Body of pancreas (tissue), 4 donors: Measurements from ENCODE around the gene ZBED6. TPM values are rescaled to one million over a fixed set of nuclear protein-coding genes. Genes with fewer than 3 reads are reported as not detected.

Source experiments
- ATAC-seq: fragments of 150-250 bp; one replicate; pipeline ENCODE4 v1.9.1; 2016
- DNase-seq, 4 donors: peaks; one replicate each; pipeline ENCODE4 v3.0.0-alpha.2; 2019
- H3K27ac ChIP-seq, 4 donors: fragments of 200-600 bp; sonication (generic); 1 replicate in 3 of 4; 2 replicates in 1 of 4; pipeline versions ENCODE4 v1.5.1 to v1.6.1; 2016 to 2019; ENCODE audit warnings: mild to moderate bottlenecking in 1 of 4, mixed read lengths in 1 of 4, moderate library complexity in 1 of 4
- H3K27me3 ChIP-seq, 2 donors: fragments of 200-600 bp; sonication (generic); one replicate each; pipeline ENCODE4 v1.6.0; 2016; ENCODE audit warnings: mild to moderate bottlenecking in 1 of 2
- H3K36me3 ChIP-seq, 2 donors: fragments of 200-600 bp; sonication (generic); replicated peaks in 1 of 2; 2 replicates each; pipeline ENCODE4 v1.5.1; 2016; ENCODE audit warnings: low read depth in 2 of 2; ENCODE audit not compliant: insufficient read depth in 1 of 2
- H3K4me1 ChIP-seq: fragments of 200-600 bp; sonication (generic); one replicate; pipeline ENCODE4 v1.6.0; 2016
- H3K4me3 ChIP-seq, 2 donors: fragments of 200-600 bp; sonication (generic); 1 replicate in 1 of 2; 2 replicates in 1 of 2; pipeline ENCODE4 v1.5.1; 2016 to 2019
- H3K9me3 ChIP-seq, 3 donors: fragments of 200-600 bp; sonication (generic); 1 replicate in 2 of 3; 2 replicates in 1 of 3; pipeline ENCODE4 v1.5.1; 2016
- POLR2A ChIP-seq, 3 donors: fragments of 450-650 bp; IDR thresholded peaks; one replicate each; pipeline ENCODE4 v1.6.1; 2016; ENCODE audit warnings: antibody characterized with exemption in 3 of 3, mild to moderate bottlenecking in 2 of 3
- WGBS, 2 donors: methylation state at CpG; one replicate each; pipeline ENCODE4 v1.1.5; 2017; 5-methylcytosine and 5-hydroxymethylcytosine counted together
- intact Hi-C: fragments of 100-400 bp; cut with DNase I; formaldehyde crosslinking; loops from one replicate; pipeline ENCODE4 v1.15.1; 2023
- total RNA-seq, 2 donors: library from RNA; depleted of rRNA; stranded (reverse); fragments of >200 nt; gene quantifications; one replicate each; pipeline ENCODE4 v1.1.0, GENCODE V29; 2016
- TF ChIP-seq, protein P1 (sequence below), 7 experiments: fragments of 450-650 bp in 4 of 7; fragments of 200-600 bp in 3 of 7; sonication (generic) in 3 of 7; IDR thresholded peaks; one replicate each; pipeline ENCODE4 v1.5.1; 2016 to 2019; ENCODE audit warnings: antibody characterized with exemption in 7 of 7

ZBED6 gene
- total RNA-seq, 2 donors from 2014 or later: 7.8 to 20.8 TPM

DNA sequence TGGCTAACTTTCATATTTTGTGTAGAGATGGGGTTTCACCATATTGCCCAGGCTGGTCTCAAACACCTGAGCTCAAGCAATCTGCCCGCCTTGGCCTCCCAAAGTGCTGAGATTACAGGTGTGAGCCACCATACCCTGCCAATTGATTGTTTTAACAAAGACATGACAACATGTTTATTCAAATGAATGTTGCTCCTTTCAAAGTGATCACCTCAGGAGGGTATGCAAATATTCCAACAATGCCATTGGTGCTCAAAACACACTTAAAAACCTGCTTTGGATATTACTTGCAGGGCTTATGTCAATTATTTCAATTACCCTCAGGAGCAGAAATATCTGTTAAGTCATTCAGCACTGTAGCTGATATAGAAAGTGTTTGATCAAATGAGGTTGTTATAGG lies 22.6 kb upstream of the ZBED6 start:
- no peak for DNase-seq
- no peaks in the 10 kb centered on the region for H3K36me3 ChIP-seq
- peaks cover 12% of the 10 kb centered on the region for H3K4me1 ChIP-seq
- ATAC-seq: no peak
- H3K4me3 ChIP-seq: no peak overlapping the region
- H3K9me3 ChIP-seq: no peaks in the 10 kb centered on the region
- no peak overlapping the region for H3K27ac ChIP-seq
- H3K27me3 ChIP-seq: no peaks in the 10 kb centered on the region
- no peak for TF ChIP-seq POLR2A (IDR thresholded peaks at IDR 0.05)
- TF ChIP-seq, protein P1, sequence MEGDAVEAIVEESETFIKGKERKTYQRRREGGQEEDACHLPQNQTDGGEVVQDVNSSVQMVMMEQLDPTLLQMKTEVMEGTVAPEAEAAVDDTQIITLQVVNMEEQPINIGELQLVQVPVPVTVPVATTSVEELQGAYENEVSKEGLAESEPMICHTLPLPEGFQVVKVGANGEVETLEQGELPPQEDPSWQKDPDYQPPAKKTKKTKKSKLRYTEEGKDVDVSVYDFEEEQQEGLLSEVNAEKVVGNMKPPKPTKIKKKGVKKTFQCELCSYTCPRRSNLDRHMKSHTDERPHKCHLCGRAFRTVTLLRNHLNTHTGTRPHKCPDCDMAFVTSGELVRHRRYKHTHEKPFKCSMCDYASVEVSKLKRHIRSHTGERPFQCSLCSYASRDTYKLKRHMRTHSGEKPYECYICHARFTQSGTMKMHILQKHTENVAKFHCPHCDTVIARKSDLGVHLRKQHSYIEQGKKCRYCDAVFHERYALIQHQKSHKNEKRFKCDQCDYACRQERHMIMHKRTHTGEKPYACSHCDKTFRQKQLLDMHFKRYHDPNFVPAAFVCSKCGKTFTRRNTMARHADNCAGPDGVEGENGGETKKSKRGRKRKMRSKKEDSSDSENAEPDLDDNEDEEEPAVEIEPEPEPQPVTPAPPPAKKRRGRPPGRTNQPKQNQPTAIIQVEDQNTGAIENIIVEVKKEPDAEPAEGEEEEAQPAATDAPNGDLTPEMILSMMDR (IDR thresholded peaks at IDR 0.05): no peak
- intact Hi-C loops: no loop called here
- WGBS, 2 donors: 100% methylated on average over 1 of the region's 1 CpG

DNA sequence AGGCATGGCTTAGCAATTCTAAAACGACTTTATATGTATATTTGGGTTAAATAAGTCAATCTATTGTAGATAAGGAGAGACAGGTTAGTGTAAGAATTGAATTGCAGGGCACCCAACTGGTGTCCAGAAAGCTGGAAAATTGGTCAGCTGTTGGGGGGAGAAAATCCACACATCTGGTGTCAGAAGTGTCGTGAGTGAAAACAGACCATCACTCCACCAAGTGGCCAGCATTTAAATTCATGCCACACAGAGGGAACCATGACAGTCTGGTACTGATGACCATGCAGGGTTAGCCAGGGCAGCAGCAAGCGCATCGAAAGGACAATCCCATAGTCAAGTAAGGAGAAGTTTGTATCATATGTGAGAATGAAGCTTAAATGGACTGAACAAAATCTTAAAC lies 18.8 kb upstream of the ZBED6 start:
- no peaks in the 10 kb centered on the region for H3K36me3 ChIP-seq
- no peak overlapping the region for H3K4me3 ChIP-seq
- TF ChIP-seq, protein P1 (IDR thresholded peaks at IDR 0.05): peak in 3 of 7 experiments; percentile 10 to 25 (median 14)
- TF ChIP-seq POLR2A (IDR thresholded peaks at IDR 0.05): no peak
- no peaks in the 10 kb centered on the region for H3K9me3 ChIP-seq
- no peak overlapping the region for H3K27ac ChIP-seq
- H3K27me3 ChIP-seq: no peaks in the 10 kb centered on the region
- DNase-seq (peak in 1 of 4 donors; percentile 18), ATAC-seq (no peak)
- intact Hi-C loops: no loop called here
- WGBS, 2 donors: 51 to 55% methylated on average over 4 of the region's 4 CpGs
- no peaks in the 10 kb centered on the region for H3K4me1 ChIP-seq

GRCh38 chr1:203777596-203777995 lies 17.8 kb upstream of the ZBED6 start:
- DNase-seq (no peak), ATAC-seq (no peak)
- Histone ChIP-seq H3K36me3 (no peaks in the 10 kb centered on the region), H3K4me1 (no peaks in the 10 kb centered on the region), H3K4me3 (no peak overlapping the region), H3K9me3 (no peaks in the 10 kb centered on the region), H3K27me3 (no peaks in the 10 kb centered on the region), H3K27ac (no peak overlapping the region)
- intact Hi-C loops: no loop called here
- TF ChIP-seq, protein P1 (IDR thresholded peaks at IDR 0.05): no peak
- no peak for TF ChIP-seq POLR2A (IDR thresholded peaks at IDR 0.05)
- WGBS, 2 donors: 61 to 62% methylated on average over 3 of the region's 3 CpGs

- intact Hi-C loops: no loop called here
- WGBS, 2 donors: 69 to 77% methylated on average over 3 of the region's 3 CpGs
- no peak for TF ChIP-seq POLR2A (IDR thresholded peaks at IDR 0.05)
- TF ChIP-seq, protein P1 (IDR thresholded peaks at IDR 0.05): no peak
- Histone ChIP-seq H3K9me3 (no peaks in the 10 kb centered on the region), H3K36me3 (no peaks in the 10 kb centered on the region), H3K27ac (no peak overlapping the region), H3K4me1 (no peaks in the 10 kb centered on the region), H3K27me3 (no peaks in the 10 kb centered on the region), H3K4me3 (no peak overlapping the region)
- ATAC-seq (no peak), DNase-seq (no peak)
Measured at GRCh38 chr1:203778146-203778545, 17.3 kb upstream of the ZBED6 start.

DNA sequence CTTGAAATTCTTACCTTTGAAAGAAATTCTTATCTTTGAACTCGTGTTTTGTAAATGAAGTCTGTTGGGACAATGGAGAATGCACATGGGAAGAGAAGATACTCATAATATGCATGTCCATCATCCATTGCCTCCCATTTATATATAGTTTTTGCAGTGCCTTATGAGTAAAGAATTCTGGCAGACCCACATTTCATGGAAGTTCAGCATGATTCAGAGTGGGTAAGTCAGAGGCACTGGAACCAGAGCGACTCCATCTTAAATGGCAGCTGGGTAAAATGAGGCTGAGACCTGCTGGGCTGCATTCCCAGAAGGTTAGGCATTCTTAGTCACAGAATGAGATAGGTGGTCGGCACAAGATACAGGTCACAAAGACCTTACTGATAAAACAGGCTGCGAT lies 16.6 kb upstream of the ZBED6 start:
- Histone ChIP-seq H3K27ac (no peak overlapping the region), H3K4me3 (no peak overlapping the region), H3K36me3 (no peaks in the 10 kb centered on the region), H3K27me3 (no peaks in the 10 kb centered on the region), H3K4me1 (no peaks in the 10 kb centered on the region), H3K9me3 (no peaks in the 10 kb centered on the region)
- ATAC-seq: no peak
- intact Hi-C loops: no loop called here
- 69 to 84% methylated on average over 4 of the region's 4 CpGs for WGBS, 2 donors
- no peak for DNase-seq
- TF ChIP-seq POLR2A (IDR thresholded peaks at IDR 0.05): no peak
- TF ChIP-seq, protein P1 (IDR thresholded peaks at IDR 0.05): no peak
